A673 (cell line): ENCODE measurements around the gene EYA4. TPM values are rescaled to one million over a fixed set of nuclear protein-coding genes. Genes with fewer than 3 reads are reported as not detected.
A peak's percentile ranks its signal among the peaks of the same experiment; 100 is the strongest.

Experiments
- BruUV-seq: library from RNA; stranded (reverse); fragments of 400-500 nt; replicated peaks from 2 replicates; lab custom pipeline; 2021; lab: Mats Ljungman, UMichigan
- CTCF ChIA-PET: fragments of 300-600 bp; sonication (Branson Sonifier 250); formaldehyde crosslinking; loops from one replicate; lab custom pipeline; 2022; ENCODE audit warnings: antibody characterized with exemption; lab: Charles Lee
- POLR2A ChIA-PET: fragments of 300-600 bp; sonication (Branson Sonifier 250); formaldehyde crosslinking; loops from one replicate; lab custom pipeline; 2022; ENCODE audit warnings: antibody characterized with exemption; ENCODE audit not compliant: low non-redundant PET; lab: Charles Lee
- DNase-seq: peaks from one replicate; pipeline ENCODE4 v3.0.0-alpha.2; 2015; ENCODE audit warnings: low spot score
- H3K27ac ChIP-seq: fragments of 200-600 bp; sonication (generic); 2 replicates; pipeline ENCODE4 v1.5.1; 2016; ENCODE audit warnings: mixed run types, low read depth, mild to moderate bottlenecking, mixed read lengths, antibody characterized with exemption, low read length; ENCODE audit not compliant: poor library complexity, severe bottlenecking
- H3K27me3 ChIP-seq: fragments of 200-600 bp; sonication (generic); replicated peaks from 2 replicates; pipeline ENCODE4 v1.6.1; 2017; ENCODE audit warnings: mixed run types, low read depth, mild to moderate bottlenecking, mixed read lengths, antibody characterized with exemption, low read length; ENCODE audit not compliant: insufficient read depth, poor library complexity
- H3K36me3 ChIP-seq: fragments of 200-600 bp; sonication (generic); 2 replicates; pipeline ENCODE4 v1.6.1; 2016; ENCODE audit warnings: mixed run types, mild to moderate bottlenecking, mixed read lengths, antibody characterized with exemption, low read length; ENCODE audit not compliant: insufficient read depth, poor library complexity, severe bottlenecking
- H3K4me1 ChIP-seq: fragments of 200-600 bp; sonication (generic); 2 replicates; pipeline ENCODE4 v1.6.1; 2017; ENCODE audit warnings: mixed run types, mild to moderate bottlenecking, mixed read lengths, antibody characterized with exemption, low read length; ENCODE audit not compliant: insufficient read depth, poor library complexity, severe bottlenecking
- H3K4me3 ChIP-seq: fragments of 200-600 bp; sonication (generic); 2 replicates; pipeline ENCODE4 v1.5.1; 2016; ENCODE audit warnings: low read depth, mixed run types, mild to moderate bottlenecking, mixed read lengths, low read length; ENCODE audit not compliant: poor library complexity, severe bottlenecking
- H3K9me3 ChIP-seq: fragments of 200-600 bp; sonication (generic); 2 replicates; pipeline ENCODE4 v1.6.1; 2016; ENCODE audit warnings: mixed run types, low read depth, mild to moderate bottlenecking, mixed read lengths, antibody characterized with exemption, low read length; ENCODE audit not compliant: poor library complexity, severe bottlenecking
- EZH2 ChIP-seq: fragments of 200-600 bp; sonication (generic); IDR thresholded peaks from 2 replicates; pipeline ENCODE4 v1.6.1; 2017; ENCODE audit warnings: borderline replicate concordance, low read depth, mild to moderate bottlenecking, mixed read lengths, antibody characterized with exemption, low read length; ENCODE audit not compliant: poor library complexity, severe bottlenecking
- intact Hi-C: fragments of 100-400 bp; cut with micrococcal nuclease; formaldehyde crosslinking; loops from one replicate; pipeline ENCODE4 v1.10.0; 2022; ENCODE audit not compliant: unreplicated experiment
- total RNA-seq: library from RNA; stranded (reverse); gene quantifications from 2 replicates; pipeline ENCODE4 v1.2.3, GENCODE V29; 2021
- TF ChIP-seq, protein P1 (sequence below): fragments of 300-800, 200-600 bp; sonication (generic); conservative IDR thresholded peaks from 2 replicates; pipeline ENCODE4 v1.5.1; 2017; ENCODE audit warnings: low read depth, mild to moderate bottlenecking, antibody characterized with exemption, low read length, moderate library complexity, mixed read lengths

EYA4 gene
- total RNA-seq, 1 experiment from 2014 or later, result 1.3 TPM

DNA sequence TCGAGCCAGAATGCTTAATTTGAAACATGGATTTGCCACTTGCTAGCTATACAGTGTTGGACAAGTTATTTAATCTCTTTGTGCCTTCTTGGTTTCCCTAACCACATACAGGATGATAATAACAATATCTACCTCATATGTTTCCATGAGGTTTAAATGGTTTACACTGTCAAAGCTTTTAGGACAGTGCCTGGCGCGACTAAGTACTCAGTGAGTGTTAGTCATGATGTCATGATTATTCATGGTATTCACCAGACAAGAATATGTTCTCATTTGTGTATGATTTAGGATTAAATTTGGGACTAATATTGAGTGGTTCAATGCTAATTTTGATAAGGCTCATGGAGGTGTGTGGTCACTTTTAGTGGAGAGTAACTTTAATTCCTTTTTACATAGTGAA, 167.4 kb downstream of the EYA4 start:
- DNase-seq, result no peak
- intact Hi-C loops, result no loop called here

DNA sequence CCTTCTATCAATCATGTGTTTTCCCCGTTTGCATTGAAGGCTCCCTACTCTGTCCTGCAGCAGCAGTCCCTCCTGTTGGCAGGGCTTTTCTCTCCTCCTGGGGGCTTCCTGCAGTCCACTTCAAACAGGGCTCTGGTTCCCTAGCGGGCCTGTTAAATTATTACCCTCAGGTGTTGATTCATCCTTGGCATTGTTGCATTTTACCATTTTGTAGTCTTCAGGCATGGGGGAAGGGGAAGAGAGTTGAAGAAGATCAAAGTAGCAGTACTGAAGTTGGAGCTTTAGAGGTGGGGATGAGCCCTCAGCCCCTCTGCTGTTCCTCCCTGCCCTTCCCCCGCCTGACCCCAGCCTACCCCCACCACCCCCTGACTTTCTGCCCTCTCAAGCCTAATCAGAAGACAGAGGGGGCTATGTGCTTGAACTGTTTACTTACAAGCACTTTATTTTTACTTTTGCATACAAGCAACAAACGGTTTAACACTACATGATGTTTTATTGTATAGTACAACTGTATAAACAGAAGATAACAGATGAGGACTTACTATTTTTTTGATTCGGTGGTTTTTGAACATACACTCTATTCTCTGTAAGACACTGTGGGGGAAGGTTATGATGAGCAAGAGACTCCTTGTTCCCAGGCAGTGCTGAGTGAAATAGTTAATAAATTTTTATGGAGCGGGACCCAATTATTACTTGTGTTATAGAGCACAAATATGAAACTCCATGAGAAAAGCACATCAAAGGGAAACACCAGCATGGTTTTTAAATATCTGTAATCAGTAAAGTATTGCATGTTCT, 169.7 kb downstream of the EYA4 start:
- CTCF ChIA-PET, result no interaction called here

More for the DNA sequence above, 167.4 kb downstream of the EYA4 start:
- TF ChIP-seq, protein P1, sequence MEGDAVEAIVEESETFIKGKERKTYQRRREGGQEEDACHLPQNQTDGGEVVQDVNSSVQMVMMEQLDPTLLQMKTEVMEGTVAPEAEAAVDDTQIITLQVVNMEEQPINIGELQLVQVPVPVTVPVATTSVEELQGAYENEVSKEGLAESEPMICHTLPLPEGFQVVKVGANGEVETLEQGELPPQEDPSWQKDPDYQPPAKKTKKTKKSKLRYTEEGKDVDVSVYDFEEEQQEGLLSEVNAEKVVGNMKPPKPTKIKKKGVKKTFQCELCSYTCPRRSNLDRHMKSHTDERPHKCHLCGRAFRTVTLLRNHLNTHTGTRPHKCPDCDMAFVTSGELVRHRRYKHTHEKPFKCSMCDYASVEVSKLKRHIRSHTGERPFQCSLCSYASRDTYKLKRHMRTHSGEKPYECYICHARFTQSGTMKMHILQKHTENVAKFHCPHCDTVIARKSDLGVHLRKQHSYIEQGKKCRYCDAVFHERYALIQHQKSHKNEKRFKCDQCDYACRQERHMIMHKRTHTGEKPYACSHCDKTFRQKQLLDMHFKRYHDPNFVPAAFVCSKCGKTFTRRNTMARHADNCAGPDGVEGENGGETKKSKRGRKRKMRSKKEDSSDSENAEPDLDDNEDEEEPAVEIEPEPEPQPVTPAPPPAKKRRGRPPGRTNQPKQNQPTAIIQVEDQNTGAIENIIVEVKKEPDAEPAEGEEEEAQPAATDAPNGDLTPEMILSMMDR, result no peak
- no peak for TF ChIP-seq EZH2
- H3K9me3 ChIP-seq, result no peaks in the 10 kb centered on the region
- H3K4me1 ChIP-seq, result peaks cover 44% of the 10 kb centered on the region
- H3K4me3 ChIP-seq, result no peak overlapping the region
- no peaks in the 10 kb centered on the region for H3K27me3 ChIP-seq
- BruUV-seq, result no TSS peak
- no peaks in the 10 kb centered on the region for H3K36me3 ChIP-seq
- POLR2A ChIA-PET, result no interaction called here
- H3K27ac ChIP-seq, result peak overlapping the region; percentile 64
- CTCF ChIA-PET, result no interaction called here

DNA sequence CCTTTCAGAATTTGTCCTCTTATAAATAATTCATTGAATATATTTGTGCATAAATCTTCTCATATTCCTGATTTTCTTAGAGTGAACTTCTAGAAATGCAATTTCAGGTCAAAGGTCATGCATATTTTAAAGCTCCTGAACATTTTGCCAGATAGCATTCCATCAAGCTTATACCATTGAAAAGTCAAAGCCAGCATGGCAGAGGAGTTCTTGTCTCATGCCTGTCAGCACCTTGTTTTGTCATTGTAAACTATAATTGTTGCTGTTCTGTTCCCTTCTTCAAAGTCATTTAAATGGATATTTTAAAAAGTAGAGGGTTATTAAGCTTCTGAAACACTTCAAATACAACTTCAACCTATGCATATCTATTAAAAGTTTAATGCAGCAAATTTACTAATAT, 170.6 kb downstream of the EYA4 start:
- H3K36me3 ChIP-seq, result no peaks in the 10 kb centered on the region
- intact Hi-C loops, result no loop called here
- POLR2A ChIA-PET, result no interaction called here
- peaks cover 42% of the 10 kb centered on the region for H3K4me1 ChIP-seq
- no peaks in the 10 kb centered on the region for H3K9me3 ChIP-seq
- no peak for DNase-seq
- no TSS peak for BruUV-seq
- no peak overlapping the region for H3K27ac ChIP-seq
- CTCF ChIA-PET, result no interaction called here
- no peaks in the 10 kb centered on the region for H3K27me3 ChIP-seq
- TF ChIP-seq, protein P1, result no peak
- no peak for TF ChIP-seq EZH2
- H3K4me3 ChIP-seq, result no peak overlapping the region

More for the DNA sequence above, 169.7 kb downstream of the EYA4 start:
- Histone ChIP-seq H3K27me3 (no peaks in the 10 kb centered on the region), H3K27ac (no peak overlapping the region), H3K36me3 (no peaks in the 10 kb centered on the region), H3K9me3 (no peaks in the 10 kb centered on the region), H3K4me3 (no peak overlapping the region), H3K4me1 (peaks cover 44% of the 10 kb centered on the region)
- DNase-seq, result no peak
- no TSS peak for BruUV-seq
- POLR2A ChIA-PET, result no interaction called here
- TF ChIP-seq EZH2, result no peak
- TF ChIP-seq, protein P1, result no peak
- intact Hi-C loops, result no loop called here
